Psoas muscle (tissue), 8 donors: Measurements from ENCODE around the gene UNG. TPM values are rescaled to one million over a fixed set of nuclear protein-coding genes. Genes with fewer than 3 reads are reported as not detected.

Experiments
- ATAC-seq, 4 donors: fragments of 200-7000 bp; cut with Tn5 transposase; one replicate each; pipeline ENCODE4 v1.9.1; 2020; ENCODE audit warnings: moderate library complexity in 3 of 4, mild to moderate bottlenecking in 2 of 4
- DNase-seq, 2 donors: peaks; one replicate each; pipeline ENCODE4 v3.0.0-alpha.2; 2020
- H3K27ac ChIP-seq: fragments of 200-600 bp; one replicate; pipeline ENCODE4 v1.8.0; 2022
- H3K27me3 ChIP-seq, 3 donors: fragments of 200-600 bp in 1 of 3; one replicate each; pipeline versions ENCODE4 v1.6.1 to v1.8.0; 2013 to 2022; ENCODE audit warnings: low read length in 2 of 3, mild to moderate bottlenecking in 2 of 3, moderate library complexity in 1 of 3; ENCODE audit not compliant: insufficient read depth in 3 of 3
- H3K36me3 ChIP-seq, 2 donors: fragments of 200-600 bp in 1 of 2; one replicate each; pipeline versions ENCODE4 v1.6.1 to v1.8.0; 2013 to 2022; ENCODE audit warnings: low read depth in 1 of 2, mild to moderate bottlenecking in 1 of 2, moderate library complexity in 1 of 2; ENCODE audit not compliant: insufficient read depth in 1 of 2
- H3K4me1 ChIP-seq: fragments of 200-600 bp; one replicate; pipeline ENCODE4 v1.8.0; 2022
- H3K4me3 ChIP-seq: fragments of 200-600 bp; one replicate; pipeline ENCODE4 v1.8.0; 2022; ENCODE audit warnings: mild to moderate bottlenecking
- H3K9me3 ChIP-seq: fragments of 200-600 bp; one replicate; pipeline ENCODE4 v1.8.0; 2022
- WGBS, 3 donors: extraction: QIAGEN DNeasy Blood & Tissue Kit; methylation state at CpG; one replicate each; pipeline versions ENCODE4 v1.1.6 to v1.1.7; 2013; 5-methylcytosine and 5-hydroxymethylcytosine counted together
- intact Hi-C, 2 donors: fragments of 100-400 bp; cut with DNase I; formaldehyde crosslinking; loops; one replicate each; pipeline versions ENCODE4 v1.11.0 to v1.14.2; 2022
- polyA plus RNA-seq, 3 donors: library from polyadenylated mRNA; stranded (reverse); fragments of 200-250 nt; gene quantifications; one replicate each; pipeline ENCODE4 v1.2.3, GENCODE V29; 2013
- total RNA-seq, 4 donors: library from RNA; stranded (reverse); fragmentation: NEBNext Ultra II Directional in 2 of 4; extraction: Animal tissue kit (Norgen Biotek cat#: 25700) in 2 of 4; gene quantifications; one replicate each; pipeline versions ENCODE4 v1.2.1 to v1.2.4, GENCODE V29; 2021 to 2023
- TF ChIP-seq, protein P1 (sequence below): fragments of 200-600 bp; IDR thresholded peaks from one replicate; pipeline ENCODE4 v1.8.0; 2022; ENCODE audit warnings: antibody characterized with exemption
- donor health status: healthy with polysubstance abuse.
- donor health status: DM: no; HTN: no; CAD: no; lungs with moderate emphysema.
- donor health status: Bipolar disorder and iron deficiency.
- donor health status: healthy.
- donor health status: DM: yes; HTN: yes; CAD: no.
- donor health status: DM: no; HTN: no; CAD: no.
- donor health status: DM: no; HTN: no; CAD: no.
- donor health status: DM: yes; HTN: yes; CAD: no.

UNG gene
- total and polyA plus RNA-seq, 7 donors = 34.3 to 93.1 (median 41.7) TPM

DNA sequence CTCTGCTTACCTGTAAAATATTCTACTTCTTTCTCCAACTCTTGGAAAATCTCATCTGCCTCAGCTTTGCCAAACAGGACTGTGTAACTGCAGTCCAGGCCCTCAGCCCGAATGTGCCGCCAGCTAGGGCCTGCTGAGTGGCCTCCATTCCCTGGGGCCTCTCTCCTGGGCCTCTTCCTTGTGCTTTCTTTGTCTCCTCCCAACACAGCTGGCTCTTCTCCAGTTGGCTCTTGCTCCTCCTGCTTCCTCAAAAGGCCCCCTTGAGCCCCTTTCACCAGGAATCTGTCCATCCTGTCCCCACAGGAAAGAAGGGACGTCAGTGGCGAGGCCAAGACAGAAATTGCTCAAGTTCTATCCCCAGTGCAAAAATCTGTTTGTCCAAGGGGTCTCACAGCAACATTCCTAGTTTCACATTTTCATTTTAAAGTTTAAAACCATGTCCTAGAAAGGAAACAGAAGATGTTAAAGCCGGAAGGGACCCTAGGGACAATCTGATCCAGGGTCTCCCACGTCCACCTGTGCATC, 4.8 kb upstream of the UNG start:
- ATAC-seq = no peak
- 32 to 34% (median 33%) methylated on average over 6 of the region's 6 CpGs for WGBS, 3 donors
- H3K4me1 ChIP-seq = peaks cover 11% of the 10 kb centered on the region
- H3K36me3 ChIP-seq = peaks cover 0 to 46% of the 10 kb centered on the region in 2 donors
- peak in 1 of 2 donors; percentile 57 for DNase-seq
- intact Hi-C loops = loop anchor here (5.0 to 10.0 kb wide), 4 partner anchors 135 to 530 kb away; partner anchors contain the start of genes ISCU (in 1 of the 2), SART3 (in 1 of the 2) and SSH1 (in 1 of the 2)
- H3K27ac ChIP-seq = peak overlapping the region; percentile 82
- TF ChIP-seq, protein P1, sequence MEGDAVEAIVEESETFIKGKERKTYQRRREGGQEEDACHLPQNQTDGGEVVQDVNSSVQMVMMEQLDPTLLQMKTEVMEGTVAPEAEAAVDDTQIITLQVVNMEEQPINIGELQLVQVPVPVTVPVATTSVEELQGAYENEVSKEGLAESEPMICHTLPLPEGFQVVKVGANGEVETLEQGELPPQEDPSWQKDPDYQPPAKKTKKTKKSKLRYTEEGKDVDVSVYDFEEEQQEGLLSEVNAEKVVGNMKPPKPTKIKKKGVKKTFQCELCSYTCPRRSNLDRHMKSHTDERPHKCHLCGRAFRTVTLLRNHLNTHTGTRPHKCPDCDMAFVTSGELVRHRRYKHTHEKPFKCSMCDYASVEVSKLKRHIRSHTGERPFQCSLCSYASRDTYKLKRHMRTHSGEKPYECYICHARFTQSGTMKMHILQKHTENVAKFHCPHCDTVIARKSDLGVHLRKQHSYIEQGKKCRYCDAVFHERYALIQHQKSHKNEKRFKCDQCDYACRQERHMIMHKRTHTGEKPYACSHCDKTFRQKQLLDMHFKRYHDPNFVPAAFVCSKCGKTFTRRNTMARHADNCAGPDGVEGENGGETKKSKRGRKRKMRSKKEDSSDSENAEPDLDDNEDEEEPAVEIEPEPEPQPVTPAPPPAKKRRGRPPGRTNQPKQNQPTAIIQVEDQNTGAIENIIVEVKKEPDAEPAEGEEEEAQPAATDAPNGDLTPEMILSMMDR = no peak
- no peaks in the 10 kb centered on the region for H3K9me3 ChIP-seq
- H3K27me3 ChIP-seq = no peaks in the 10 kb centered on the region
- peak overlapping the region; percentile 75 for H3K4me3 ChIP-seq

DNA sequence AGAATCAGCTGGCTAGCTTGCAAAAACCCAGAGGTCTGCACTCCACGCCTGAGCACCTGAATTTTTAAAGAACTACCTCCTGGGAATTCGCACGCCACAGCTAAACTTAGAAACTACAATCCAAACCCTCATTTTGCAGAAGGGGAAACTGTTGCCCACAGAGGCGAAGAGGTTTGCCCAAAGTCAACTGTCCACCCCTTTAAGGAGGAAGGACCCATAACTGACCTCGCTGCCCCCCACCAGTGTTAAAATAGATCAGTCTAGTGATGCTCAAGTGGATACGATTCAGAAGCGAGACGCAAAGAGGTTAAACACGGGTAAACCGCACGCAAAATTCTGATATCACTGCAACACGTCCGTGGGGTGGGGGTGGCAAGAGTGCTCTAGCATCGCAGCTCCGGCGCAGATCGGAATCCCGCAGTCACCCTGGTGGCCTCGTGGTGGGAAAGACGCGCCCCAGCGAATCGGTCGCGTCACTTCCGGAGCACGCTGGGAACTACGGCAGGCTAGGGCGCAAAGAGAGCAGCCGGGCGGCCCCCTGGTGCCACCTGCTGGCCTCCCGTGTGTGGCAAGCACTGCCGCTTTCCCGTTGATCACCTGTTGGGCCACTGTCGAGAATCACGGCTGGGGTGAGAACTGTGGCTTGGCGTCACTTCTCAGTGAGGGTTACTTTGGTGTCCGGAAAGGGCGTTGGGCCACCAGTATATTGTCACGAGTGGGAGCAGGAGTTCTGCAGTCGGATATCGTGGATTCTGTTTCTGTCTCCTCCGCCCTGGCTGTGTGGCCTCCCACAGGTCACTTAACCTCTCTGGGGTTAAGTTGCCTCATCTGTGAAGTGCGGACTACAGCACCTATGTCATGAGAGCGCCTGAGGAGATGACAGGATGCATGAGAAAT, 4.1 kb upstream of the UNG start, which contains the start of gene ALKBH2:
TSS of gene ALKBH2 (minus strand) at position 451 of the 897 bp plus-strand sequence. CDS start 686 bp downstream, outside the sequence.
- Histone ChIP-seq H3K36me3 (peaks cover 0 to 39% of the 10 kb centered on the region in 2 donors), H3K4me1 (peaks cover 13% of the 10 kb centered on the region), H3K27me3 (no peaks in the 10 kb centered on the region), H3K9me3 (no peaks in the 10 kb centered on the region), H3K4me3 (peak within 1 kb of the TSS; percentile 75), H3K27ac (peak within 1 kb of the TSS; percentile 82)
- peak; percentile 96 to 97 for DNase-seq
- WGBS, 3 donors = 3 to 5% (median 4%) methylated on average over 44 to 45 of the region's 45 CpGs
- intact Hi-C loops = loop anchor here (5.0 to 10.0 kb wide), 4 partner anchors 136 to 531 kb away; partner anchors contain the start of genes ISCU (in 1 of the 2), SART3 (in 1 of the 2) and SSH1 (in 1 of the 2)
- ATAC-seq = peak; percentile 84 to 85 (median 84)
- TF ChIP-seq, protein P1 = peak; percentile 97

DNA sequence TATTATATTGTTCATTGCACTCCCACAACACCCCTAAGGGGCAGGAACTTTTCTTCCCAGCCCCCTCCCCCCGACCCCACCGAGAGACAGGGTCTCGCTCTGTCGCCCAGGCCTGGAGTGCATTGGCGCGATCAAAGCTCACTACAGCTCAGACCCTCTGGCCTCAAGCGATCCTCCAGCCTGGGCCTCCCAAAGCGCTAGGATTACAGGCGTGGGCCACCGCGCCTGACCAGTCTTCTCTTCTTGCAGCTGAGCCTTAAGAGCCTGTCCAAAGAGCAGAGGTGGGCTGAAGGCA, 310 bp upstream of the UNG start:
- Histone ChIP-seq H3K27me3 (no peaks in the 10 kb centered on the region), H3K36me3 (peaks cover 0 to 15% of the 10 kb centered on the region in 2 donors), H3K4me3 (peak overlapping the region; percentile 84), H3K9me3 (no peaks in the 10 kb centered on the region), H3K4me1 (peaks cover 24% of the 10 kb centered on the region), H3K27ac (no peak overlapping the region)
- TF ChIP-seq, protein P1 = no peak
- 28 to 36% (median 32%) methylated on average over 11 of the region's 11 CpGs for WGBS, 3 donors
- DNase-seq (no peak), ATAC-seq (no peak)
- intact Hi-C loops = loop anchor here (10.0 kb wide), 2 partner anchors 242 to 432 kb away; partner anchors contain the start of gene SSH1 (in 1 of the 2)

DNA sequence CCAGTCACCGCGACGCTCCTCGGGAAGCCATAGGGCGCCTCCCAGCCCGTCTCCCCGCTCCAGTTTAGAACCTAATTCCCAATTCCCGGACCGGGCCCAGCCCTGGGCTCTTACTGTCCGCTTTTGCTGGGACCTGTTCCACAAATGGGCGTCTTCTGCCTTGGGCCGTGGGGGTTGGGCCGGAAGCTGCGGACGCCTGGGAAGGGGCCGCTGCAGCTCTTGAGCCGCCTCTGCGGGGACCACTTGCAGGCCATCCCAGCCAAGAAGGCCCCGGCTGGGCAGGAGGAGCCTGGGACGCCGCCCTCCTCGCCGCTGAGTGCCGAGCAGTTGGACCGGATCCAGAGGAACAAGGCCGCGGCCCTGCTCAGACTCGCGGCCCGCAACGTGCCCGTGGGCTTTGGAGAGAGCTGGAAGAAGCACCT, 797 bp downstream of the UNG start:
- DNase-seq (peak; percentile 74 to 85), ATAC-seq (peak; percentile 45 to 66 (median 52))
- Histone ChIP-seq H3K36me3 (peaks cover 0 to 25% of the 10 kb centered on the region in 2 donors), H3K4me3 (peak overlapping the region; percentile 84), H3K9me3 (no peaks in the 10 kb centered on the region), H3K27me3 (no peaks in the 10 kb centered on the region), H3K27ac (peak overlapping the region; percentile 94), H3K4me1 (peaks cover 16% of the 10 kb centered on the region)
- WGBS, 3 donors = 0 to 1% (median 0%) methylated on average over 29 to 32 of the region's 32 CpGs
- TF ChIP-seq, protein P1 = no peak
- intact Hi-C loops = loop anchor here (10.0 kb wide), 2 partner anchors 243 to 433 kb away; partner anchors contain the start of gene SSH1 (in 1 of the 2)
